Keratinocyte (primary cell): ENCODE data around the gene ZNF79. TPM values are rescaled to one million over a fixed set of nuclear protein-coding genes. Genes with fewer than 3 reads are reported as not detected.

ENCODE experiments used
- DNase-seq: peaks from one replicate; pipeline ENCODE4 v3.0.0-alpha.2; 2011; ENCODE audit warnings: low read depth, missing footprints, low spot score
- FAIRE-seq: peaks from 2 replicates; lab custom pipeline; 2011; peaks lifted over from hg19 to GRCh38; lab: Jason Lieb, UNC
- H2AFZ ChIP-seq: 2 replicates; pipeline ENCODE4 v1.6.0; 2012; ENCODE audit warnings: low read length, control low read depth, inconsistent platforms; ENCODE audit not compliant: control insufficient read depth
- H3K27ac ChIP-seq: 2 replicates; pipeline ENCODE4 v1.5.1; 2011; ENCODE audit warnings: low read length; ENCODE audit not compliant: control insufficient read depth, insufficient read depth
- H3K27me3 ChIP-seq: 3 replicates; pipeline ENCODE4 v1.6.0; 2011; ENCODE audit warnings: low read length; ENCODE audit not compliant: control insufficient read depth, insufficient read depth; ENCODE audit errors: extremely low read depth
- H3K36me3 ChIP-seq, 2 experiments: 2 replicates in 1 of 2; 3 replicates in 1 of 2; pipeline ENCODE4 v1.5.1; 2011; ENCODE audit warnings: low read length in 2 of 2, mild to moderate bottlenecking in 1 of 2; ENCODE audit not compliant: control insufficient read depth in 2 of 2, insufficient read depth in 2 of 2; ENCODE audit errors: extremely low read depth in 1 of 2
- H3K4me1 ChIP-seq: 3 replicates; pipeline ENCODE4 v1.5.1; 2011; ENCODE audit warnings: low read length; ENCODE audit not compliant: control insufficient read depth, insufficient read depth; ENCODE audit errors: extremely low read depth
- H3K4me2 ChIP-seq: 3 replicates; pipeline ENCODE4 v1.6.0; 2011; ENCODE audit warnings: low read depth, low read length; ENCODE audit not compliant: control insufficient read depth, insufficient read depth; ENCODE audit errors: extremely low read depth
- H3K4me3 ChIP-seq, 3 experiments: fragments of 200-600 bp in 1 of 3; sonication (generic) in 1 of 3; 2 replicates in 2 of 3; 3 replicates in 1 of 3; pipeline ENCODE4 v1.5.1; 2011 to 2016; ENCODE audit warnings: low read length in 3 of 3, mild to moderate bottlenecking in 3 of 3, control low read depth in 2 of 3, inconsistent platforms in 1 of 3, low read depth in 1 of 3, mixed read lengths in 1 of 3, mixed run types in 1 of 3, moderate library complexity in 1 of 3; ENCODE audit not compliant: control insufficient read depth in 2 of 3, insufficient read depth in 2 of 3; ENCODE audit errors: extremely low read depth in 1 of 3
- H3K79me2 ChIP-seq: 2 replicates; pipeline ENCODE4 v1.6.0; 2012; ENCODE audit warnings: low read length; ENCODE audit not compliant: control insufficient read depth, insufficient read depth
- H3K9ac ChIP-seq: 3 replicates; pipeline ENCODE4 v1.6.0; 2011; ENCODE audit warnings: low read length; ENCODE audit not compliant: control insufficient read depth, insufficient read depth; ENCODE audit errors: extremely low read depth
- H3K9me1 ChIP-seq: 3 replicates; pipeline ENCODE4 v1.6.0; 2011; ENCODE audit warnings: low read length; ENCODE audit not compliant: control insufficient read depth, insufficient read depth; ENCODE audit errors: extremely low read depth
- H3K9me3 ChIP-seq: 2 replicates; pipeline ENCODE4 v1.5.1; 2012; ENCODE audit warnings: low read depth, low read length; ENCODE audit not compliant: control insufficient read depth
- H4K20me1 ChIP-seq: 3 replicates; pipeline ENCODE4 v1.6.0; 2011; ENCODE audit warnings: low read length; ENCODE audit not compliant: control insufficient read depth, insufficient read depth; ENCODE audit errors: extremely low read depth
- CTCF ChIP-seq, 3 experiments: IDR thresholded peaks in 1 of 3; conservative IDR thresholded peaks in 1 of 3; optimal IDR thresholded peaks in 1 of 3; 2 replicates in 2 of 3; 3 replicates in 1 of 3; pipeline versions ENCODE3 to v1.5.1; 2011; ENCODE audit warnings: low read length in 3 of 3, mild to moderate bottlenecking in 3 of 3, moderate library complexity in 2 of 3, control low read depth in 1 of 3, inconsistent platforms in 1 of 3; ENCODE audit not compliant: insufficient read depth in 2 of 3; ENCODE audit errors: extremely low read depth in 1 of 3
- EZH2 ChIP-seq: IDR thresholded peaks from one replicate; pipeline ENCODE4 v1.6.1; 2012; ENCODE audit warnings: inconsistent platforms, mild to moderate bottlenecking, low read length, moderate library complexity
- dilution Hi-C: fragments of 300-500 bp; cut with MboI; formaldehyde crosslinking; loops from one replicate; pipeline ENCODE4 v1.7.0; 2020; ENCODE audit warnings: low sequenced_read_pairs; ENCODE audit not compliant: extremely low pct_ligation_motif_present
- polyA plus RNA-seq, 5 experiments: library from polyadenylated mRNA; depleted of rRNA in 3 of 5; stranded (reverse) in 3 of 5; stranded (forward) in 1 of 5; unstranded in 1 of 5; fragments of >200 nt; gene quantifications; 1 replicate in 1 of 5; 2 replicates in 3 of 5; 3 replicates in 1 of 5; pipeline versions ENCODE4 v1.2.1 to v1.2.3, GENCODE V29; 2011 to 2012; ENCODE audit warnings: missing spikeins in 2 of 5, low read depth in 1 of 5, low replicate concordance in 1 of 5

The ZNF79 gene
- polyA plus RNA-seq, 1 donor (not counting 4 experiments of a cell fraction or from before 2014, with no cell fraction given): 4.8 TPM

- DNase-seq (no peak), FAIRE-seq (no peak)
- peaks cover 4% of the 10 kb centered on the region for H4K20me1 ChIP-seq
- H3K9me1 ChIP-seq: no peaks in the 10 kb centered on the region
- H3K9ac ChIP-seq: no peak overlapping the region
- peaks cover 8% of the 10 kb centered on the region for H3K4me1 ChIP-seq
- H3K27ac ChIP-seq: no peak overlapping the region
- H3K4me2 ChIP-seq: no peak overlapping the region
- H3K79me2 ChIP-seq: peaks cover 7% of the 10 kb centered on the region
- H3K27me3 ChIP-seq: no peaks in the 10 kb centered on the region
- dilution Hi-C loops: no loop called here
- no peak overlapping the region for H2AFZ ChIP-seq
- H3K36me3 ChIP-seq: peaks cover 18 to 24% of the 10 kb centered on the region in 2 experiments
- peak; percentile 33 to 86 (median 77) for TF ChIP-seq CTCF (optimal IDR thresholded peaks at IDR 0.05 in 1 of 3, IDR thresholded peaks at IDR 0.05 in 1 of 3, conservative IDR thresholded peaks at IDR 0.05 in 1 of 3; ENCODE audit: extremely low read depth in 1 of 3, insufficient read depth in 2 of 3, low read length in 3 of 3)
- TF ChIP-seq EZH2: no peak
- no peak overlapping the region for H3K4me3 ChIP-seq
- no peaks in the 10 kb centered on the region for H3K9me3 ChIP-seq
Observed at GRCh38 chr9:127455324-127455992, 31.3 kb downstream of the ZNF79 start.

- peaks cover 3% of the 10 kb centered on the region for H4K20me1 ChIP-seq
- dilution Hi-C loops: no loop called here
- H3K9me1 ChIP-seq: no peaks in the 10 kb centered on the region
- H3K4me2 ChIP-seq: no peak overlapping the region
- no peak overlapping the region for H3K27ac ChIP-seq
- no peak overlapping the region for H3K9ac ChIP-seq
- H3K9me3 ChIP-seq: no peaks in the 10 kb centered on the region
- H3K79me2 ChIP-seq: no peaks in the 10 kb centered on the region
- no peak overlapping the region for H2AFZ ChIP-seq
- FAIRE-seq (no peak), DNase-seq (no peak)
- H3K4me1 ChIP-seq: peaks cover 5% of the 10 kb centered on the region
- H3K27me3 ChIP-seq: no peaks in the 10 kb centered on the region
- TF ChIP-seq EZH2 (no peak), CTCF (optimal IDR thresholded peaks at IDR 0.05 in 1 of 3, IDR thresholded peaks at IDR 0.05 in 1 of 3, conservative IDR thresholded peaks at IDR 0.05 in 1 of 3; ENCODE audit: extremely low read depth in 1 of 3, insufficient read depth in 2 of 3, low read length in 3 of 3) (no peak)
- H3K36me3 ChIP-seq: peaks cover 22 to 29% of the 10 kb centered on the region in 2 experiments
- no peak overlapping the region for H3K4me3 ChIP-seq
Observed at GRCh38 chr9:127457191-127457878, 33.2 kb downstream of the ZNF79 start.
